Smooth muscle cell of trachea (primary cell): ENCODE measurements around the gene WT1. TPM values are rescaled to one million over a fixed set of nuclear protein-coding genes. Genes with fewer than 3 reads are reported as not detected.

Experiments used
- total RNA-seq: library from RNA; depleted of rRNA; stranded (reverse); fragments of >200 nt; gene quantifications from 2 replicates; pipeline ENCODE4 v1.2.1, GENCODE V29; 2014

Gene WT1
- not detected in 2 replicates for total RNA-seq

GRCh38 chr11:32435511-32435941 is at the start of gene WT1:
TSS of gene WT1 (minus strand) at chr11:32435539.

Other genes with a start within 250 kb of the WT1 start
- gene EIF3M, start 148.3 kb upstream of the WT1 start, total RNA-seq, result 438 and 616 TPM in 2 replicates